K562 (cell line): Measurements from ENCODE around the gene EEFSEC. TPM values are rescaled to one million over a fixed set of nuclear protein-coding genes. Genes with fewer than 3 reads are reported as not detected.

Experiments
- AFF1 ChIP-seq, 2 experiments: fragments of 450-650 bp; IDR thresholded peaks; 2 replicates each; pipeline ENCODE4 v1.6.1; 2018; ENCODE audit warnings: mild to moderate bottlenecking in 2 of 2, low read depth in 1 of 2; ENCODE audit not compliant: partially characterized antibody in 2 of 2
- CAMTA2 ChIP-seq: fragments of 250-450 bp; sonication (Bioruptor Pico); conservative IDR thresholded peaks from 2 replicates; pipeline ENCODE4 v1.5.1; 2022
- ETV5 ChIP-seq: sonication (generic); formaldehyde crosslinking; IDR thresholded peaks from 2 replicates; pipeline ENCODE4 v1.4.0; 2020; ENCODE audit warnings: low read depth, mild to moderate bottlenecking, missing genetic modification reagents
- HMGXB4 ChIP-seq: sonication (generic); formaldehyde crosslinking; IDR thresholded peaks from 2 replicates; pipeline ENCODE4 v1.8.1; 2023; ENCODE audit warnings: mild to moderate bottlenecking, missing genetic modification reagents
- NR2F6 ChIP-seq: fragments of 450-650 bp; formaldehyde crosslinking; IDR thresholded peaks from 2 replicates; pipeline ENCODE4 v1.4.0; 2020; ENCODE audit warnings: mild to moderate bottlenecking
- POLR2AphosphoS5 ChIP-seq: IDR thresholded peaks from 2 replicates; pipeline ENCODE4 v1.6.1; 2011; ENCODE audit warnings: mild to moderate bottlenecking, low read depth, low read length, moderate library complexity; ENCODE audit not compliant: control insufficient read depth, insufficient read depth
- SMAD3 ChIP-seq: fragments of 450-650 bp; formaldehyde crosslinking; conservative IDR thresholded peaks from 2 replicates; pipeline ENCODE4 v1.4.0; 2020; ENCODE audit warnings: mild to moderate bottlenecking
- ZEB2 ChIP-seq: fragments of 450-650 bp; IDR thresholded peaks from 2 replicates; pipeline ENCODE4 v1.6.1; 2016
- polyA plus RNA-seq, 8 experiments: library from polyadenylated mRNA; depleted of rRNA in 4 of 8; stranded (reverse) in 5 of 8; unstranded in 3 of 8; fragments of >200 nt; fragmentation: Nextera tagmentation in 2 of 8; fragmentation: Illumina TruSeq in 1 of 8; extraction: Ambion mirVana in 2 of 8; extraction: Trizol in 1 of 8; gene quantifications; 2 replicates each; pipeline versions ENCODE4 v1.2.1 to v1.2.3, GENCODE V29; 2011 to 2014; ENCODE audit warnings: inconsistent platforms in 1 of 8, missing spikeins in 1 of 8
- total RNA-seq, 7 experiments: library from RNA; depleted of rRNA in 6 of 7; stranded (reverse); fragments of >200 nt in 6 of 7; fragmentation: Illumina TruSeq in 2 of 7; extraction: Trizol in 2 of 7; gene quantifications; 2 replicates each; pipeline versions ENCODE4 v1.2.1 to v1.2.3, GENCODE V29; 2011 to 2021; ENCODE audit warnings: low replicate concordance in 1 of 7
- TF ChIP-seq, protein P1 (sequence below): sonication (generic); formaldehyde crosslinking; IDR thresholded peaks from 2 replicates; pipeline ENCODE4 v1.5.0; 2020; ENCODE audit warnings: missing genetic modification reagents

Gene EEFSEC
- total and polyA plus RNA-seq, 9 of the 15 experiments (the other 6 are each of a cell fraction or from before 2014, with no cell fraction given), result 0.35 to 11.8 (median 7.7) TPM

- TF ChIP-seq AFF1 (IDR thresholded peaks at IDR 0.05; ENCODE audit: low read depth in 1 of 2, partially characterized antibody in 2 of 2) (peak in 1 of 2 experiments; percentile 28), HMGXB4 (CRISPR knock-in tag) (no peak), ETV5 (CRISPR knock-in tag) (peak; percentile 75), NR2F6 (CRISPR knock-in tag) (no peak), SMAD3 (CRISPR knock-in tag) (no peak), ZEB2 (peak; percentile 90; the same call in 1 of the 2 replicates), POLR2AphosphoS5 (peak; percentile 74), CAMTA2 (CRISPR knock-in tag) (no peak)
- TF ChIP-seq, protein P1, sequence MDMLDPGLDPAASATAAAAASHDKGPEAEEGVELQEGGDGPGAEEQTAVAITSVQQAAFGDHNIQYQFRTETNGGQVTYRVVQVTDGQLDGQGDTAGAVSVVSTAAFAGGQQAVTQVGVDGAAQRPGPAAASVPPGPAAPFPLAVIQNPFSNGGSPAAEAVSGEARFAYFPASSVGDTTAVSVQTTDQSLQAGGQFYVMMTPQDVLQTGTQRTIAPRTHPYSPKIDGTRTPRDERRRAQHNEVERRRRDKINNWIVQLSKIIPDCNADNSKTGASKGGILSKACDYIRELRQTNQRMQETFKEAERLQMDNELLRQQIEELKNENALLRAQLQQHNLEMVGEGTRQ (CRISPR knock-in tag), result no peak
Measured at GRCh38 chr3:128153156-128154041, at the start of gene EEFSEC (continued).
